ENCODE results near the gene LEKR1.

- no peak for TF ChIP-seq EZH2 (IDR thresholded peaks at IDR 0.05; ENCODE audit: borderline replicate concordance, insufficient read depth, low read depth, low read length, poor library complexity, severe bottlenecking)
- TF ChIP-seq, protein P1, sequence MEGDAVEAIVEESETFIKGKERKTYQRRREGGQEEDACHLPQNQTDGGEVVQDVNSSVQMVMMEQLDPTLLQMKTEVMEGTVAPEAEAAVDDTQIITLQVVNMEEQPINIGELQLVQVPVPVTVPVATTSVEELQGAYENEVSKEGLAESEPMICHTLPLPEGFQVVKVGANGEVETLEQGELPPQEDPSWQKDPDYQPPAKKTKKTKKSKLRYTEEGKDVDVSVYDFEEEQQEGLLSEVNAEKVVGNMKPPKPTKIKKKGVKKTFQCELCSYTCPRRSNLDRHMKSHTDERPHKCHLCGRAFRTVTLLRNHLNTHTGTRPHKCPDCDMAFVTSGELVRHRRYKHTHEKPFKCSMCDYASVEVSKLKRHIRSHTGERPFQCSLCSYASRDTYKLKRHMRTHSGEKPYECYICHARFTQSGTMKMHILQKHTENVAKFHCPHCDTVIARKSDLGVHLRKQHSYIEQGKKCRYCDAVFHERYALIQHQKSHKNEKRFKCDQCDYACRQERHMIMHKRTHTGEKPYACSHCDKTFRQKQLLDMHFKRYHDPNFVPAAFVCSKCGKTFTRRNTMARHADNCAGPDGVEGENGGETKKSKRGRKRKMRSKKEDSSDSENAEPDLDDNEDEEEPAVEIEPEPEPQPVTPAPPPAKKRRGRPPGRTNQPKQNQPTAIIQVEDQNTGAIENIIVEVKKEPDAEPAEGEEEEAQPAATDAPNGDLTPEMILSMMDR (IDR thresholded peaks at IDR 0.05), result no peak
Measured at GRCh38 chr3:156997351-156997750, 171.2 kb downstream of the LEKR1 start.
